Activated CD4-positive, alpha-beta T cell treated with anti-CD3 and anti-CD28 coated beads for 24 hours (primary cell): ENCODE measurements around the gene FN1.
"Not testable (repeated sequence)": the region's sequence is repeated elsewhere in the genome, so short reads cannot be mapped to it uniquely, and the experiment has no call there.

Experiments used
- DNase-seq, 2 donors: peaks; one replicate each; pipeline ENCODE4 v3.0.0-alpha.2; 2020; ENCODE audit warnings: low read depth in 2 of 2

Gene FN1

DNA sequence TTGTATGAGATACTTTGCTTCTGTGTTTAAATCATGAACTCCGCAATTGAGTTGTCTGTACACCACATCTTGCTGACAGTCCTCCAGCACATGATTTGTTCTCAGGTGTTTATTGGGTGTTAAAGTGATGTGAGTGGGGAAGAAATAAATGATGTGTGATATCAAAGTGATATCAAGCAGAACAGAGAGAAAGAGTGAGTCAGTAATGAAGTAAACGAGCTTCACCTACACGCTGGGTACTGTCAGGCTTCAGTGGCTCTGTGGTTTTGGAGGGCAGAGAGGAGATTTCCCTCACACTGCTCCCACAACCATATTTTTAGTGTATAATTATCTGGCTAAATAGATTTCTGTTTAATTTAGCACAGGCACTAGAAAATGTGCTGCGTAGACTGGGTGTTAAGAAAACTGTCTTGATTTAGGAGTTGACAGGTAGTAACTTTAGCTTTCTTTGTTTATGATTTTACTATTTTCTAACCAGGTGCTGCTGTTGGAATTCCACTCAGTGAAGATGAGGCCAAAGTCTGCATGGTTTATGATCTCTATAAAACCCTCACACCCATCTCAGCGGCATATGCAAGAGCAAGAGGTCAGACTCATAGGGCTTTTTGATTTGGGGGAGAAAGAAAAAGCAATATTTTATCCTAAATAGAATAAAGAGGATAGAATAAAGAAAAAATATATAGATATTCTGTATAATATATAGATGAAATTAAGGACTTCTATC, 102.8 kb downstream of the FN1 start:
- DNase-seq, result no peak

DNA sequence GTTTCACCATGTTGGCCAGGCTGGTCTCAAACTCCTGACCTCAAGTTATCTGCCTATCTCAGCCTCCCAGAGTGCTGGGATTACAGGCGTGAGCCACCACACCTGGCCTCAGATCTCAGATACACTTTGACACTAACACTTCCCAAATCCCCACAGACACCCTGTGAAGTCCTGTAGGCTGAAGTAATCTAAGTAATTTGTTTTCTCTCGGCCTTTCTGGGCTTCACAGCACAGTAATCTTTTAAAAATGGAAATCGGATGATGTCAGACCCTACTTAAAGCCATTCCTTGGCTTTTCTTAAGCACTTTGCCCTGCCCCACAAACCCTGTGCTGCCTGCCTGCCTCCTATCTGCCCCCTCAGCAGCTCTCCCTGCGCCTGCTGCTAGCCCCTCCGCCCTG, 107.8 kb downstream of the FN1 start:
- no peak for DNase-seq

DNA sequence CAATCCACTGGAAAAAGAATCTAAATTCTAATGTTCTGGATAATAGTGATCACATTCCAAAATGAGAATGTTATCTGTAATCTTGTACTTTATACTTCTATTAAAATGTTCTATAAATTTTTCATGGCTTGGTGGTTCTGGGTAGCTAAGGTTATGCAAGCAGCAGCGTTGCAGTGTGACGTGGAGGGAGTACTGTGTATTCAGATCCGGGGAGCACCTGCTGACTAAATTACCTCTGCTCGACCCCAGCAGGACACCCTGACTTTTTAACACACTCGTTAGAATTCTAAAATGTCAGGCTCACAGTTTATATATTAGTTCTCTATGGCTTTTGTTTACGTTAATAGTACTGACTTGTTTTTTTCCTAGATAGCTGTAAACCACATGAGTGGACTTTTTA, 111.1 kb downstream of the FN1 start:
- DNase-seq, result no peak

DNA sequence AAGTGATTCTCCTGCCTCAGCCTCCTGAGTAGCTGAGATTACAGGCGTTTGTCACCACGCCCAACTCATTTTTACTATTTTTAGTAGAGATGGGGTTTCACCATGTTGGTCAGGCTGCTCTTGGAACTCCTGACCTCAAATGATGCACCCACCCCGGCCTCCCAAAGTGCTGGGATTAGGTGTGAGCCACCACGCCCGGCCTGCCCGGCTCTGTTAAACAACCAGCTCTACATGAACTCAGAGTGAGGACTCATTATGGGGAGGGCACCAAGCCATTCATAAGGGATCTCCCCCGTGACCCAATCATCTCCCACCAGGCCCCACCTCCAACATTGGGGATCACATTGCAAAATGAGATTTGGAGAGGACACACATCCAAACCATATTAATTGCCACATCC, 115.2 kb downstream of the FN1 start:
- DNase-seq, result no peak

DNA sequence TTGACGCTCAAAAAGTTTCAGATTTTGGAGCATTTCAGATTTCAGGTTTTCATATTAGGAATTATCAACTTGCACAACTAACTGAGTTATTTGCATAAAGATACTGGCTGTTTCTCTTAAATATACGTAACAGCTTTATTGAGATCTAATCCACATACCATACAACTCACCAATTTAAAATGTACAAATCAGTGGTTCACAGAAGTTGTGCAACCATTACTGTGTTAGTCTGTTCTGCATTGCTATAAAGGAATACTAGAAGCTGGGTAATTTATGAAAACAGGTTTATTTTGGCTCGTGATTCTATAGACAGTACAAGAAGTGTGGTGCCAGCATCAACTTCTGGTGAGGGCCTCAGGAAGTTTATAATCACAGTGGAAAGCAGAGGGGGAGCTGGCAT, 115.8 kb downstream of the FN1 start:
- no peak for DNase-seq

DNA sequence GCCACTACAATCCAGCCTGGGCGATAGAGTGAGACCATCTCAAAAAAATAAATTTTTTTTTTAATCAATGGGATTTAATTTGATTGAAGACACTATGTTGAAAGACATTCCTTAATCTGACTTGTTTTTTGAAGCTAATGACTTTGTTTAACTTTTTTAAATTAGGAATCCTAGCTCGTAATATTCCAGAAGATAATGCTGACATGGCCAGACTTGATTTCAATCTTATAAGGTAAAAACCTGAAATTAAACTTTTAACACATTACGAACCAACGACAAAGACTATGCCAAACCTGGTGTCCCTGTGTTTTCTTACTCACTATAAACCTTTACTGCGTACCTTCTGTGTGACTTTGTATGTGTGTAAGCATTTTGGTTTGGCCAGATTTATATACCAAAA, 116.4 kb downstream of the FN1 start:
- no peak for DNase-seq

DNA sequence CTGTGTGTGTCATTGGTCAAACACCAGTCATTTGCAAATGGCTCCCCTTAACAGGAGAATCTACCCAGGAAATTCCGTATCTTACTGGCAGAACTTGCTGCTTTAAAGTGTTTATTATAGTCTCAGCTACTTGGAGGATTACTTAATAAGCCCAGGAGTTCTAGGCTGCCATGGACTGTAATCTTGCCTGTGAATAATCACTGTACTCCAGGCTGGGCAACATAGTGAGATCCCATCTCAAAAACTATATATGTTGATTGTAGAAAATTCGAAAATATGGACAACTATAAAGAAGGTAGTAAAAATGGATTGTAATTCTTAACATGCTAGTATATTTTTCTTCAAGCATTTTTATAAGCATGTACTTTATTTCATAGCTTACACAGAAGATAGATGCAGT, 119.5 kb downstream of the FN1 start:
- no peak for DNase-seq

DNA sequence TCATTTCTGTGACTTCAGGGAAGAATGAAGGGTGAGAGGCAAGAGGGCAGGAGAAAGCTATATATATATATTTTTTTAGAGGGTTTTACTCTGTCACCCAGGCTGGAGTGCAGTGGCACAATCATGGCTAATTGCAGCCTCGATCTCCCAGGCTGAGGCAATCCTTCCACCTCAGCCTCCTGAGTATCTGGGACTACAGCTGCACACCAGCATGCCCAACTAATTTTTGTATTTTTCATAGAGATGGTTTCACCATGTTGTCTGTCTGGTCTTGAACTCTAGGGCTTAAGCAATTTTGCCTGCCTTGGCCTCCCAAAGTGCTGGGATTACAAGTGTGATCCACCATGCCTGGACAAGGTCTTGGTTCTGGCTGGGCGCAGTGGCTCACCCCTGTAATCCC, 120.6 kb downstream of the FN1 start:
- DNase-seq, result no peak

DNA sequence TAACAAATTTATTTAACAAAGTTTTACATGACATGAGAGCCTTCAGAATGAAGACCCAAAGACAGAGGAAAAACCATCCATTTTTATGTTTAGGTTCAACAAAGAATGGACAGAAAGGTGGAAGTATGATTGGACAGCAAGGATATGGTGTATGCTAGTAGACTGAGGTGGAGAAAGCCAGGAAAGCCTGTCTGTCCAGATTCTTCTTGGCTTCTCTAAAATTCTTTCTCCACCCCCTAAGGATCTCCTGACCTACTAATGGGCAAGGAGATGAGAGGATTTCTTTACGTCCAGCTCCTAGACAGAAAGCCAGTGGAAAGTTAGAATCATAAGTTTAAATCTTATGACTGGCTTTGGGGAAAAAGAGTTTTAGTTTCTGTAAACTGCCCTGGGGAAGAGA, 121.0 kb downstream of the FN1 start:
- no peak for DNase-seq

DNA sequence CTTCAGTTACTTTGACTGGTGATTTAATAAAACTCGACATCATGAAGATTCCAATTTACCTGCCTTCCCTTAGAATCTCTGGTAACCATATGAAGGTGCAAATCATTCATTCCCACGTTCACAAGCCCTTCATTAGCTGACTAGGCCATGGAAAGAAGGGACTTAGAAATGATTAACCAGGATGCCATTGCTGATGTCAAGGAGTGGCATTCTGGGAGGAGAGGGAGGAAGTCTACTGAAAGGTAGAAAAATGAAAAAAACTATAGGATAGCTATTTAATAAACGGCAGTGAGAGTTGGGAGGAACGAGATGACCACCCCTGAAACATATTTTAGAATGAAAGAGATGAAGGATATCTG, 122.6 kb downstream of the FN1 start:
- DNase-seq, result no peak

DNA sequence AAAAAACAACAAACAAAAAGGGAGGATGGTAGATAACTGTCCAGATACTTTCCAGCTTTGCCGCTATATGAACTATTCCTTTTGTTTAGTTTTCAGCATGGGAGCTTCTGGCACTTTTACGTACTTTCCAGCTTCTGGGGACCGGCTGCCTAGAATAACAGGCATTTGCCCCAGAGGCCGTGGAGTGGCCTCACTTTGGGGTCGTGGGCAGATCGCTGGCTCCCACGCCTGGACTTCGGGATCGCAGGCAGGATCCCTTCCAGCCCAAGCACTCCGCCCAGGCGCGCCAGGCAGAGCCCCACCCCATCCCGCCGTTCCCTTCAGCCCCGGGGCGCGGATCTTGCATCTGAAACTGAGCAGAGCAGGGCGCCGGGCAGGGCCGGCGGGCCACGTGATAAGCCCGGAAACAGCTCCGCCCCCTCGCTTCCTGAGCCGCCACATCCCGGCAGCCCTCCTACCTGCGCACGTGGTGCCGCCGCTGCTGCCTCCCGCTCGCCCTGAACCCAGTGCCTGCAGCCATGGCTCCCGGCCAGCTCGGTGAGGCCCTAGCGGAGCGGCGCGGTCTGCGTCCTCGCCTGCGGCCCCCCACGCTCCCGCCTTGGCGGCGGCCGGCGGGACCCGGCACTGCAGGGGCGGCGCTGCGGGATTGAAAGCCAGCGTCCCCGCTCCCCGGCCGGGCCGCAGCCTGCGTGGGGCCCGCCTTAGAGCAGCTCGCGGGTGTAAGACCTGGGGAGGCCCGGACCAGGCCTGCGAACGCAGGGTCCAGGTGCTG, 124.1 kb downstream of the FN1 start, which contains the start of gene ATIC:
Gene ATIC, plus strand, starts transcription at position 435 of the 772 bp plus-strand sequence. Its CDS starts 84 bp downstream, at position 519.
- DNase-seq, result peak; percentile 84

DNA sequence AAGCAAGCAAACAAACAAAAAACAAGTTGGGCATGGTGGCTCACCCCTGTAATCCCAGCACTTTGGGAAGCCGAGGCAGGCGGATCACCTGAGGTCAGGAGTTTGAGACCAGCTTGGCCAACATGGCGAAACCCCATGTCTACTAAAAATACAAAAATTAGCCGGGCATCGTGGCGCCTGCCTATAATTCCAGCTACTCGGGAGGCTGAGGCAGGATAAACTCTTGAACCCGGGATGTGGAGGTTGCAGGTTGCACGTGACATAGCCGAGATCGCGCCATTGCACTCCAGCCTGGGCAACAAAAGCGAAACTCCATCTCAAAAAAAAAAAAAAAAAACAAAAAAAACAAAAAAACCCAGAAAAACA, 124.6 kb downstream of the FN1 start:
- DNase-seq, result not testable (repeated sequence)
